Astrocyte (in vitro differentiated cells and primary cell): ENCODE results near the gene HKDC1. TPM values are rescaled to one million over a fixed set of nuclear protein-coding genes. Genes with fewer than 3 reads are reported as not detected.

Experiments used
- DNase-seq: peaks from one replicate; pipeline ENCODE4 v3.0.0-alpha.2; 2010; ENCODE audit warnings: low read depth
- FAIRE-seq: peaks from 2 replicates; lab custom pipeline; 2011; peaks lifted over from hg19 to GRCh38; lab: Jason Lieb, UNC
- H2AFZ ChIP-seq: 2 replicates; pipeline ENCODE4 v1.6.0; 2012; ENCODE audit warnings: low read depth, low read length, inconsistent platforms
- H3K27ac ChIP-seq: 2 replicates; pipeline ENCODE4 v1.5.1; 2011; ENCODE audit warnings: low read depth, low read length, inconsistent platforms
- H3K27me3 ChIP-seq: 2 replicates; pipeline ENCODE4 v1.6.0; 2011; ENCODE audit warnings: low read length, inconsistent platforms; ENCODE audit not compliant: insufficient read depth
- H3K36me3 ChIP-seq: 2 replicates; pipeline ENCODE4 v1.5.1; 2011; ENCODE audit warnings: low read length, inconsistent platforms; ENCODE audit not compliant: insufficient read depth
- H3K4me1 ChIP-seq: 2 replicates; pipeline ENCODE4 v1.5.1; 2011; ENCODE audit warnings: low read length, inconsistent platforms; ENCODE audit not compliant: insufficient read depth
- H3K4me2 ChIP-seq: 2 replicates; pipeline ENCODE4 v1.6.0; 2012; ENCODE audit warnings: low read length, inconsistent platforms
- H3K4me3 ChIP-seq: 2 replicates; pipeline ENCODE4 v1.5.1; 2011; ENCODE audit warnings: low read depth, mild to moderate bottlenecking, low read length, inconsistent platforms; ENCODE audit not compliant: insufficient read depth
- H3K79me2 ChIP-seq: 2 replicates; pipeline ENCODE4 v1.6.0; 2012; ENCODE audit warnings: mild to moderate bottlenecking, low read length, inconsistent platforms; ENCODE audit not compliant: insufficient read depth
- H3K9ac ChIP-seq: 2 replicates; pipeline ENCODE4 v1.6.0; 2012; ENCODE audit warnings: mild to moderate bottlenecking, low read length, inconsistent platforms
- H3K9me3 ChIP-seq: 2 replicates; pipeline ENCODE4 v1.5.1; 2012; ENCODE audit warnings: low read depth, mild to moderate bottlenecking, low read length, inconsistent platforms; ENCODE audit not compliant: insufficient read depth
- H4K20me1 ChIP-seq: 2 replicates; pipeline ENCODE4 v1.6.0; 2012; ENCODE audit warnings: low read length, inconsistent platforms; ENCODE audit not compliant: insufficient read depth
- H3K27ac Mint-ChIP-seq: one replicate; pipeline ENCODE4 v1.8.0; 2021; ENCODE audit warnings: mild to moderate bottlenecking, mixed read lengths; ENCODE audit not compliant: unreplicated experiment
- H3K27me3 Mint-ChIP-seq: one replicate; pipeline ENCODE4 v1.8.0; 2021; ENCODE audit warnings: low read depth, mixed read lengths; ENCODE audit not compliant: unreplicated experiment
- H3K36me3 Mint-ChIP-seq: one replicate; pipeline ENCODE4 v1.8.0; 2021; ENCODE audit warnings: low read depth, mixed read lengths; ENCODE audit not compliant: unreplicated experiment
- H3K4me1 Mint-ChIP-seq: one replicate; pipeline ENCODE4 v1.8.0; 2021; ENCODE audit warnings: low read depth, mixed read lengths; ENCODE audit not compliant: unreplicated experiment
- H3K4me3 Mint-ChIP-seq: one replicate; pipeline ENCODE4 v1.8.0; 2021; ENCODE audit warnings: mild to moderate bottlenecking, moderate library complexity, mixed read lengths; ENCODE audit not compliant: unreplicated experiment
- H3K9me3 Mint-ChIP-seq: one replicate; pipeline ENCODE4 v1.8.0; 2021; ENCODE audit warnings: mild to moderate bottlenecking, mixed read lengths; ENCODE audit not compliant: unreplicated experiment
- CTCF ChIP-seq: IDR thresholded peaks from 2 replicates; pipeline ENCODE4 v1.5.1; 2011; ENCODE audit warnings: low read depth, mild to moderate bottlenecking, inconsistent platforms, low read length, moderate library complexity; ENCODE audit not compliant: insufficient read depth
- EZH2 ChIP-seq: IDR thresholded peaks from 2 replicates; pipeline ENCODE4 v1.6.1; 2012; ENCODE audit warnings: mild to moderate bottlenecking, low read length, inconsistent platforms; ENCODE audit not compliant: insufficient read depth
- total RNA-seq: library from RNA; stranded (reverse); gene quantifications from 2 replicates; pipeline ENCODE4 v1.2.1, GENCODE V29; 2021

HKDC1 gene
- total RNA-seq, 1 donor from 2014 or later: 4.2 TPM

- H3K9me3 Mint-ChIP-seq: no peaks in the 10 kb centered on the region
- no peak overlapping the region for H3K27ac ChIP-seq
- FAIRE-seq (no peak), DNase-seq (no peak)
- no peaks in the 10 kb centered on the region for H3K36me3 ChIP-seq
- peaks cover 28% of the 10 kb centered on the region for H3K79me2 ChIP-seq
- H3K27me3 ChIP-seq: no peaks in the 10 kb centered on the region
- H4K20me1 ChIP-seq: peaks cover 21% of the 10 kb centered on the region
- peaks cover 1% of the 10 kb centered on the region for H3K36me3 Mint-ChIP-seq
- no peak overlapping the region for H3K4me2 ChIP-seq
- no peak overlapping the region for H3K9ac ChIP-seq
- H3K27me3 Mint-ChIP-seq: peaks cover 6% of the 10 kb centered on the region
- peaks cover 19% of the 10 kb centered on the region for H3K4me1 Mint-ChIP-seq
- H3K4me3 ChIP-seq: no peak overlapping the region
- peaks cover 26% of the 10 kb centered on the region for H3K4me1 ChIP-seq
- peak overlapping the region; percentile 73 for H3K27ac Mint-ChIP-seq
- TF ChIP-seq EZH2 (no peak), CTCF (no peak)
- H3K4me3 Mint-ChIP-seq: peak overlapping the region; percentile 17
- no peaks in the 10 kb centered on the region for H3K9me3 ChIP-seq
- H2AFZ ChIP-seq: peak overlapping the region; percentile 55
These were observed 96.4 kb downstream of the HKDC1 start for GRCh38 chr10:69316313-69317059.

Other genes with a start within 250 kb of the HKDC1 start
- 34.9 and 39.2 TPM in 2 replicates for gene KIFBP, start 231.5 kb upstream of the HKDC1 start, total RNA-seq
- 0.30 TPM in 1 of 2 replicates, not detected in the other for gene SRGN, start 132.2 kb upstream of the HKDC1 start, total RNA-seq
- 51.8 and 61.6 TPM in 2 replicates for gene VPS26A, start 96.2 kb upstream of the HKDC1 start, total RNA-seq
- gene SUPV3L1, start 40.1 kb upstream of the HKDC1 start, total RNA-seq: 31.8 and 34.4 TPM in 2 replicates
- gene HK1, start 58.2 kb downstream of the HKDC1 start, total RNA-seq: 94.5 and 95.0 TPM in 2 replicates
- not detected in 2 replicates for gene TACR2, start 196.6 kb downstream of the HKDC1 start, total RNA-seq
- gene TSPAN15, start 231.1 kb downstream of the HKDC1 start, total RNA-seq: 8.7 and 9.4 TPM in 2 replicates